WTC11 (cell line): Measurements from ENCODE around the gene INO80. TPM values are rescaled to one million over a fixed set of nuclear protein-coding genes. Genes with fewer than 3 reads are reported as not detected.

Experiments
- ATAC-seq: fragments of 200-7000 bp; cut with Tn5 transposase; 2 replicates; pipeline ENCODE4 v1.10.0; 2021; ENCODE audit warnings: mild to moderate bottlenecking, moderate library complexity
- CTCF ChIA-PET: fragments of 300-600 bp; sonication (Branson Sonifier 250); formaldehyde crosslinking; loops from one replicate; lab custom pipeline; 2021; ENCODE audit warnings: antibody characterized with exemption; lab: Charles Lee
- POLR2A ChIA-PET: fragments of 350-600 bp; sonication (Branson Sonifier 250); formaldehyde crosslinking; loops from one replicate; lab custom pipeline; 2021; ENCODE audit warnings: antibody characterized with exemption; lab: Charles Lee
- DNase-seq: peaks from one replicate; pipeline ENCODE4 v3.0.0; 2021; ENCODE audit warnings: low spot score
- H3K27ac Mint-ChIP-seq: 2 replicates; pipeline ENCODE4 v1.8.0; 2021; ENCODE audit warnings: mixed read lengths
- H3K27me3 Mint-ChIP-seq: 2 replicates; pipeline ENCODE4 v1.8.0; 2021; ENCODE audit warnings: low read depth, mild to moderate bottlenecking, moderate library complexity, mixed read lengths
- H3K36me3 Mint-ChIP-seq: 2 replicates; pipeline ENCODE4 v1.8.0; 2021; ENCODE audit warnings: mixed read lengths
- H3K4me1 Mint-ChIP-seq: 2 replicates; pipeline ENCODE4 v1.8.0; 2022; ENCODE audit warnings: mixed read lengths
- H3K4me3 Mint-ChIP-seq: 2 replicates; pipeline ENCODE4 v1.8.0; 2021; ENCODE audit warnings: mild to moderate bottlenecking, moderate library complexity, mixed read lengths
- H3K9me3 Mint-ChIP-seq: 2 replicates; pipeline ENCODE4 v1.8.0; 2021; ENCODE audit warnings: mixed read lengths
- AR ChIP-seq: fragments of 250-450 bp; sonication (Bioruptor Pico); IDR thresholded peaks from 2 replicates; pipeline ENCODE4 v1.9.0; 2021; ENCODE audit warnings: mild to moderate bottlenecking
- E2F5 ChIP-seq: sonication (generic); formaldehyde crosslinking; IDR thresholded peaks from 2 replicates; pipeline ENCODE4 v1.8.1; 2022; ENCODE audit warnings: mild to moderate bottlenecking, moderate library complexity, missing genetic modification reagents
- ETV6 ChIP-seq: sonication (generic); formaldehyde crosslinking; IDR thresholded peaks from 2 replicates; pipeline ENCODE4 v1.8.1; 2022; ENCODE audit warnings: mild to moderate bottlenecking, missing genetic modification reagents
- GRHL2 ChIP-seq: fragments of 250-450 bp; sonication (Bioruptor Pico); IDR thresholded peaks from 2 replicates; pipeline ENCODE4 v1.8.0; 2022; ENCODE audit warnings: mild to moderate bottlenecking, moderate library complexity; ENCODE audit not compliant: insufficient replicate concordance, severe bottlenecking
- KAT7 ChIP-seq: sonication (generic); formaldehyde crosslinking; IDR thresholded peaks from 2 replicates; pipeline ENCODE4 v1.8.1; 2023; ENCODE audit warnings: missing genetic modification reagents, mild to moderate bottlenecking, borderline replicate concordance
- NFATC4 ChIP-seq: fragments of 250-450 bp; sonication (Bioruptor Pico); IDR thresholded peaks from 2 replicates; pipeline ENCODE4 v1.9.0; 2021; ENCODE audit warnings: mild to moderate bottlenecking
- NR1H2 ChIP-seq: sonication (generic); formaldehyde crosslinking; IDR thresholded peaks from 2 replicates; pipeline ENCODE4 v1.9.0; 2021; ENCODE audit warnings: mild to moderate bottlenecking, moderate library complexity, missing genetic modification reagents
- SOX15 ChIP-seq: fragments of 250-450 bp; sonication (Bioruptor Pico); IDR thresholded peaks from 2 replicates; pipeline ENCODE4 v1.9.0; 2021; ENCODE audit warnings: mild to moderate bottlenecking
- SP1 ChIP-seq: sonication (generic); formaldehyde crosslinking; conservative IDR thresholded peaks from 2 replicates; pipeline ENCODE4 v1.8.1; 2022; ENCODE audit warnings: missing genetic modification reagents
- TEAD4 ChIP-seq: sonication (generic); formaldehyde crosslinking; IDR thresholded peaks from 2 replicates; pipeline ENCODE4 v1.8.0; 2022; ENCODE audit warnings: mild to moderate bottlenecking, missing genetic modification reagents
- ZNF138 ChIP-seq: sonication (generic); formaldehyde crosslinking; conservative IDR thresholded peaks from 2 replicates; pipeline ENCODE4 v1.8.1; 2022; ENCODE audit warnings: mild to moderate bottlenecking, moderate library complexity, missing genetic modification reagents
- ZNF232 ChIP-seq: sonication (generic); formaldehyde crosslinking; IDR thresholded peaks from 2 replicates; pipeline ENCODE4 v1.8.0; 2022; ENCODE audit warnings: mild to moderate bottlenecking, missing genetic modification reagents
- ZNF425 ChIP-seq: fragments of 250-450 bp; sonication (Bioruptor Pico); conservative IDR thresholded peaks from 2 replicates; pipeline ENCODE4 v1.9.0; 2021; ENCODE audit warnings: mild to moderate bottlenecking
- total RNA-seq: library from RNA; stranded (reverse); gene quantifications from 3 replicates; pipeline ENCODE4 v1.2.3, GENCODE V29; 2021
- TF ChIP-seq, protein P1 (sequence below): sonication (generic); formaldehyde crosslinking; conservative IDR thresholded peaks from 2 replicates; pipeline ENCODE4 v1.8.1; 2023; ENCODE audit warnings: mild to moderate bottlenecking, low read depth, missing genetic modification reagents, moderate library complexity
- TF ChIP-seq, protein P2 (sequence below): sonication (generic); formaldehyde crosslinking; IDR thresholded peaks from 2 replicates; pipeline ENCODE4 v1.8.1; 2023; ENCODE audit warnings: mild to moderate bottlenecking, missing genetic modification reagents, moderate library complexity
- TF ChIP-seq, protein P3 (sequence below): fragments of 250-450 bp; sonication (Bioruptor Pico); IDR thresholded peaks from 2 replicates; pipeline ENCODE4 v1.9.0; 2021; ENCODE audit warnings: mild to moderate bottlenecking
- TF ChIP-seq, protein P4 (sequence below): sonication (generic); formaldehyde crosslinking; IDR thresholded peaks from 2 replicates; pipeline ENCODE4 v1.8.0; 2023; ENCODE audit warnings: mild to moderate bottlenecking, missing genetic modification reagents

Gene INO80
- total RNA-seq, 1 experiment from 2014 or later: 20.6 TPM

DNA sequence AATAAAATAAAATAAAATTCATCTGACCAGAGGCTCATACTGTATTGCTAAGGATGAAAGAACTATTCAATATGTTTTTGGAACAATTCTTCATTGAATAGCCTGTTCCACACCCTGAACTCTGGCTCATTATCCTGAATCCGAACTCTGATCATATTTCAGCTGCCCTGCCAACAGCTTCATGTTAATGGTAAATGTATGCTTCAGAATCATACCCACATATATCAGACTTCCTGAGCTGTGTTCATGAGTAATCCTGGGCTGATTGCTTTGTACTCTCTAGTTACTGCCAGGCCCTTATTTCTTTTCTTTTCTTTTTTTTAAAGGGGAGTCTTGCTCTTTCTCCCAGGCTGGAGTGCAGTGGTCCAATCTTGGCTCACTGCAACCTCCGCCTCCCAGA lies 11.8 kb downstream of the INO80 start:
- H3K27ac Mint-ChIP-seq: no peak overlapping the region
- CTCF ChIA-PET: no interaction called here
- TF ChIP-seq, protein P1, sequence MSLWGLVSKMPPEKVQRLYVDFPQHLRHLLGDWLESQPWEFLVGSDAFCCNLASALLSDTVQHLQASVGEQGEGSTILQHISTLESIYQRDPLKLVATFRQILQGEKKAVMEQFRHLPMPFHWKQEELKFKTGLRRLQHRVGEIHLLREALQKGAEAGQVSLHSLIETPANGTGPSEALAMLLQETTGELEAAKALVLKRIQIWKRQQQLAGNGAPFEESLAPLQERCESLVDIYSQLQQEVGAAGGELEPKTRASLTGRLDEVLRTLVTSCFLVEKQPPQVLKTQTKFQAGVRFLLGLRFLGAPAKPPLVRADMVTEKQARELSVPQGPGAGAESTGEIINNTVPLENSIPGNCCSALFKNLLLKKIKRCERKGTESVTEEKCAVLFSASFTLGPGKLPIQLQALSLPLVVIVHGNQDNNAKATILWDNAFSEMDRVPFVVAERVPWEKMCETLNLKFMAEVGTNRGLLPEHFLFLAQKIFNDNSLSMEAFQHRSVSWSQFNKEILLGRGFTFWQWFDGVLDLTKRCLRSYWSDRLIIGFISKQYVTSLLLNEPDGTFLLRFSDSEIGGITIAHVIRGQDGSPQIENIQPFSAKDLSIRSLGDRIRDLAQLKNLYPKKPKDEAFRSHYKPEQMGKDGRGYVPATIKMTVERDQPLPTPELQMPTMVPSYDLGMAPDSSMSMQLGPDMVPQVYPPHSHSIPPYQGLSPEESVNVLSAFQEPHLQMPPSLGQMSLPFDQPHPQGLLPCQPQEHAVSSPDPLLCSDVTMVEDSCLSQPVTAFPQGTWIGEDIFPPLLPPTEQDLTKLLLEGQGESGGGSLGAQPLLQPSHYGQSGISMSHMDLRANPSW (CRISPR knock-in tag): no peak
- TF ChIP-seq SP1 (CRISPR knock-in tag) (no peak), ZNF232 (CRISPR knock-in tag) (no peak), GRHL2 (CRISPR knock-in tag) (no peak), SOX15 (CRISPR knock-in tag) (no peak), ETV6 (no peak), ZNF138 (no peak), ZNF425 (no peak), NR1H2 (CRISPR knock-in tag) (no peak), E2F5 (no peak)
- TF ChIP-seq, protein P2, sequence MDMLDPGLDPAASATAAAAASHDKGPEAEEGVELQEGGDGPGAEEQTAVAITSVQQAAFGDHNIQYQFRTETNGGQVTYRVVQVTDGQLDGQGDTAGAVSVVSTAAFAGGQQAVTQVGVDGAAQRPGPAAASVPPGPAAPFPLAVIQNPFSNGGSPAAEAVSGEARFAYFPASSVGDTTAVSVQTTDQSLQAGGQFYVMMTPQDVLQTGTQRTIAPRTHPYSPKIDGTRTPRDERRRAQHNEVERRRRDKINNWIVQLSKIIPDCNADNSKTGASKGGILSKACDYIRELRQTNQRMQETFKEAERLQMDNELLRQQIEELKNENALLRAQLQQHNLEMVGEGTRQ: no peak
- TF ChIP-seq, protein P3, sequence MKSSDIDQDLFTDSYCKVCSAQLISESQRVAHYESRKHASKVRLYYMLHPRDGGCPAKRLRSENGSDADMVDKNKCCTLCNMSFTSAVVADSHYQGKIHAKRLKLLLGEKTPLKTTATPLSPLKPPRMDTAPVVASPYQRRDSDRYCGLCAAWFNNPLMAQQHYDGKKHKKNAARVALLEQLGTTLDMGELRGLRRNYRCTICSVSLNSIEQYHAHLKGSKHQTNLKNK (CRISPR knock-in tag): no peak
- TF ChIP-seq, protein P4, sequence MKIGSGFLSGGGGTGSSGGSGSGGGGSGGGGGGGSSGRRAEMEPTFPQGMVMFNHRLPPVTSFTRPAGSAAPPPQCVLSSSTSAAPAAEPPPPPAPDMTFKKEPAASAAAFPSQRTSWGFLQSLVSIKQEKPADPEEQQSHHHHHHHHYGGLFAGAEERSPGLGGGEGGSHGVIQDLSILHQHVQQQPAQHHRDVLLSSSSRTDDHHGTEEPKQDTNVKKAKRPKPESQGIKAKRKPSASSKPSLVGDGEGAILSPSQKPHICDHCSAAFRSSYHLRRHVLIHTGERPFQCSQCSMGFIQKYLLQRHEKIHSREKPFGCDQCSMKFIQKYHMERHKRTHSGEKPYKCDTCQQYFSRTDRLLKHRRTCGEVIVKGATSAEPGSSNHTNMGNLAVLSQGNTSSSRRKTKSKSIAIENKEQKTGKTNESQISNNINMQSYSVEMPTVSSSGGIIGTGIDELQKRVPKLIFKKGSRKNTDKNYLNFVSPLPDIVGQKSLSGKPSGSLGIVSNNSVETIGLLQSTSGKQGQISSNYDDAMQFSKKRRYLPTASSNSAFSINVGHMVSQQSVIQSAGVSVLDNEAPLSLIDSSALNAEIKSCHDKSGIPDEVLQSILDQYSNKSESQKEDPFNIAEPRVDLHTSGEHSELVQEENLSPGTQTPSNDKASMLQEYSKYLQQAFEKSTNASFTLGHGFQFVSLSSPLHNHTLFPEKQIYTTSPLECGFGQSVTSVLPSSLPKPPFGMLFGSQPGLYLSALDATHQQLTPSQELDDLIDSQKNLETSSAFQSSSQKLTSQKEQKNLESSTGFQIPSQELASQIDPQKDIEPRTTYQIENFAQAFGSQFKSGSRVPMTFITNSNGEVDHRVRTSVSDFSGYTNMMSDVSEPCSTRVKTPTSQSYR: no peak
- H3K4me3 Mint-ChIP-seq: no peak overlapping the region
- POLR2A ChIA-PET: interaction anchor here (0.7 kb wide), 2 partner anchors 49 to 659 kb away, joined by 4 to 11 read pairs; no protein-coding TSS in a partner anchor
- H3K9me3 Mint-ChIP-seq: no peaks in the 10 kb centered on the region
- no peaks in the 10 kb centered on the region for H3K27me3 Mint-ChIP-seq
- H3K36me3 Mint-ChIP-seq: peaks cover 13% of the 10 kb centered on the region
- DNase-seq (no peak), ATAC-seq (no peak)
- H3K4me1 Mint-ChIP-seq: peaks cover 4% of the 10 kb centered on the region

DNA sequence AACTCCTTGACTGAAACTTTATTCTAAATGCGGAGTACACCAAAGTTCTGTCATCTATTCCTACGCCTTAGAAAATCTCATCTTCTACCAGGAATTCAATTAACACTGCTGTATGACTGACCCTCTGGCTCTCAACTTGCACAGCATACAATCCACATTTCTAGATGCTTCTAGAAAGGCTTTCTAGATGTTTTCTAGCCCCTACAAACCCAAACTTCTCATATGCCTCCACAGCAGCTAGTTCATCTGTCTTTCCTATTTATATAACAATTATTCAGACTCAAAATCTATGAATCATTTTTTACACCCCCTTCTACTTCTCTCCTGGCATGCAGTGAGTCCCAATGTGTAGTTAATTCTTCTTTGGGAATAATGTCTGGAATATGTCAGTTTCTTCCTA lies 13.2 kb downstream of the INO80 start:
- DNase-seq (no peak), ATAC-seq (no peak)
- ChIA-PET POLR2A (no interaction called here), CTCF (no interaction called here)
- no peak overlapping the region for H3K4me3 Mint-ChIP-seq
- peaks cover 10% of the 10 kb centered on the region for H3K36me3 Mint-ChIP-seq
- peak overlapping the region; percentile 67; the same call in 1 of the 2 replicates for H3K27ac Mint-ChIP-seq
- H3K27me3 Mint-ChIP-seq: no peaks in the 10 kb centered on the region
- peaks cover 4% of the 10 kb centered on the region for H3K4me1 Mint-ChIP-seq
- no peaks in the 10 kb centered on the region for H3K9me3 Mint-ChIP-seq
- TF ChIP-seq ZNF425 (no peak), TEAD4 (CRISPR knock-in tag) (no peak), NFATC4 (CRISPR knock-in tag) (no peak), AR (CRISPR knock-in tag) (no peak), KAT7 (CRISPR knock-in tag) (no peak)
- TF ChIP-seq, protein P3 (CRISPR knock-in tag): no peak
